A673 (cell line): Measurements from ENCODE around the gene PALS1.

Experiments
- EZH2 ChIP-seq: fragments of 200-600 bp; sonication (generic); IDR thresholded peaks from 2 replicates; pipeline ENCODE4 v1.6.1; 2017; ENCODE audit warnings: borderline replicate concordance, low read depth, mild to moderate bottlenecking, mixed read lengths, antibody characterized with exemption, low read length; ENCODE audit not compliant: poor library complexity, severe bottlenecking
- TF ChIP-seq, protein P1 (sequence below): fragments of 300-800, 200-600 bp; sonication (generic); conservative IDR thresholded peaks from 2 replicates; pipeline ENCODE4 v1.5.1; 2017; ENCODE audit warnings: low read depth, mild to moderate bottlenecking, antibody characterized with exemption, low read length, moderate library complexity, mixed read lengths

DNA sequence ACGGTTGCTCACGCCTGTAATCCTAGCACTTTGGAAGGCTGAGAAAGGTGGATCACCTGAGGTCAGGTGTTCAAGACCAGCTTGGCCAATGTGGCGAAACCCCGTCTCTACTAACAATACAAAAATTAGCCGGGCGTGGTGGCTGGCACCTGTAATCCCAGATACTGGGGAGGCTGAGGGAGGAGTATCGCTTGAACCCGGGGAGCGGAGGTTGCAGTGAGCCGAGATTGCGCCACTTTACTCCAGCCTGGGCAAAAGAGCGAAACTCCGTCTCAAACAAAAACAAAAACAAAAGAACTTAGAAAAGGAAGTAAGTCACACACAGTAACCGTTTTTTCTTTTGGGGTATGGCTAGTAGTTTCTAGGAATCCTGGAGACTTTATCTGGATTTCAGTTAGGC is 1.7 kb upstream of the PALS1 start:
- TF ChIP-seq, protein P1, sequence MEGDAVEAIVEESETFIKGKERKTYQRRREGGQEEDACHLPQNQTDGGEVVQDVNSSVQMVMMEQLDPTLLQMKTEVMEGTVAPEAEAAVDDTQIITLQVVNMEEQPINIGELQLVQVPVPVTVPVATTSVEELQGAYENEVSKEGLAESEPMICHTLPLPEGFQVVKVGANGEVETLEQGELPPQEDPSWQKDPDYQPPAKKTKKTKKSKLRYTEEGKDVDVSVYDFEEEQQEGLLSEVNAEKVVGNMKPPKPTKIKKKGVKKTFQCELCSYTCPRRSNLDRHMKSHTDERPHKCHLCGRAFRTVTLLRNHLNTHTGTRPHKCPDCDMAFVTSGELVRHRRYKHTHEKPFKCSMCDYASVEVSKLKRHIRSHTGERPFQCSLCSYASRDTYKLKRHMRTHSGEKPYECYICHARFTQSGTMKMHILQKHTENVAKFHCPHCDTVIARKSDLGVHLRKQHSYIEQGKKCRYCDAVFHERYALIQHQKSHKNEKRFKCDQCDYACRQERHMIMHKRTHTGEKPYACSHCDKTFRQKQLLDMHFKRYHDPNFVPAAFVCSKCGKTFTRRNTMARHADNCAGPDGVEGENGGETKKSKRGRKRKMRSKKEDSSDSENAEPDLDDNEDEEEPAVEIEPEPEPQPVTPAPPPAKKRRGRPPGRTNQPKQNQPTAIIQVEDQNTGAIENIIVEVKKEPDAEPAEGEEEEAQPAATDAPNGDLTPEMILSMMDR, result no peak
- no peak for TF ChIP-seq EZH2
